GM23338 (cell line): ENCODE data around the gene TMEM121. TPM values are rescaled to one million over a fixed set of nuclear protein-coding genes. Genes with fewer than 3 reads are reported as not detected.

Experiments used
- ATAC-seq: fragments of 200-7000 bp; cut with Tn5 transposase; 3 replicates; pipeline ENCODE4 v1.9.1; 2020
- DNase-seq: peaks from one replicate; pipeline ENCODE4 v3.0.0-alpha.2; 2015; ENCODE audit warnings: low spot score
- H2AFZ ChIP-seq: fragments of 200-600 bp; sonication (generic); 2 replicates; pipeline ENCODE4 v1.8.0; 2016; ENCODE audit warnings: antibody characterized with exemption, mild to moderate bottlenecking, moderate library complexity
- H3F3A ChIP-seq: fragments of 200-600 bp; sonication (generic); replicated peaks from 2 replicates; pipeline ENCODE4 v1.8.0; 2017; ENCODE audit warnings: antibody characterized with exemption, mixed run types, low read depth
- H3K27ac ChIP-seq: fragments of 200-600 bp; sonication (generic); 2 replicates; pipeline ENCODE4 v1.6.1; 2016; ENCODE audit warnings: low read depth
- H3K27me3 ChIP-seq: fragments of 200-600 bp; sonication (generic); 2 replicates; pipeline ENCODE4 v1.8.0; 2016; ENCODE audit warnings: mild to moderate bottlenecking, mixed run types, moderate library complexity; ENCODE audit not compliant: insufficient read depth
- H3K36me3 ChIP-seq: fragments of 200-600 bp; sonication (generic); 2 replicates; pipeline ENCODE4 v1.8.0; 2016; ENCODE audit warnings: mild to moderate bottlenecking; ENCODE audit not compliant: insufficient read depth
- H3K4me1 ChIP-seq: fragments of 200-600 bp; sonication (generic); 2 replicates; pipeline ENCODE4 v1.8.0; 2016; ENCODE audit warnings: mild to moderate bottlenecking, moderate library complexity; ENCODE audit not compliant: insufficient read depth
- H3K4me2 ChIP-seq: fragments of 200-600 bp; sonication (generic); 2 replicates; pipeline ENCODE4 v1.7.1; 2017; ENCODE audit warnings: mixed run types
- H3K4me3 ChIP-seq: fragments of 200-600 bp; sonication (generic); 2 replicates; pipeline ENCODE4 v1.6.1; 2016; ENCODE audit warnings: mixed run types
- H3K79me2 ChIP-seq: fragments of 200-600 bp; sonication (generic); replicated peaks from 2 replicates; pipeline ENCODE4 v1.8.0; 2017; ENCODE audit warnings: mild to moderate bottlenecking; ENCODE audit not compliant: insufficient read depth
- H3K9me2 ChIP-seq: fragments of 200-600 bp; sonication (generic); 2 replicates; pipeline ENCODE4 v1.8.0; 2017; ENCODE audit not compliant: insufficient read depth
- H4K20me1 ChIP-seq: fragments of 200-600 bp; sonication (generic); replicated peaks from 2 replicates; pipeline ENCODE4 v1.8.0; 2017; ENCODE audit warnings: mild to moderate bottlenecking; ENCODE audit not compliant: insufficient read depth
- H3K27ac Mint-ChIP-seq: 2 replicates; pipeline ENCODE4 v1.8.0; 2020; ENCODE audit warnings: inconsistent platforms, mild to moderate bottlenecking, moderate library complexity, mixed read lengths
- H3K27me3 Mint-ChIP-seq: 3 replicates; pipeline ENCODE4 v1.8.0; 2022; ENCODE audit warnings: low read depth, mild to moderate bottlenecking, moderate library complexity, mixed read lengths, inconsistent platforms; ENCODE audit not compliant: insufficient read depth, poor library complexity
- H3K36me3 Mint-ChIP-seq: 3 replicates; pipeline ENCODE4 v1.8.0; 2021; ENCODE audit warnings: low read depth, mild to moderate bottlenecking, inconsistent platforms, moderate library complexity, mixed read lengths
- H3K4me1 Mint-ChIP-seq: 3 replicates; pipeline ENCODE4 v1.8.0; 2020; ENCODE audit warnings: mild to moderate bottlenecking, inconsistent platforms, mixed read lengths
- H3K4me3 Mint-ChIP-seq: 3 replicates; pipeline ENCODE4 v1.8.0; 2021; ENCODE audit warnings: moderate library complexity, mild to moderate bottlenecking, inconsistent platforms, mixed read lengths
- H3K9me3 Mint-ChIP-seq: 3 replicates; pipeline ENCODE4 v1.8.0; 2020; ENCODE audit warnings: moderate library complexity, mild to moderate bottlenecking, inconsistent platforms, mixed read lengths
- EZH2 ChIP-seq: fragments of 200-600 bp; sonication (generic); IDR thresholded peaks from one replicate; pipeline ENCODE4 v1.8.0; 2017; ENCODE audit warnings: antibody characterized with exemption, mild to moderate bottlenecking, low read depth; ENCODE audit not compliant: unreplicated experiment
- NANOG ChIP-seq: IDR thresholded peaks from 2 replicates; pipeline ENCODE4 v1.6.1; 2016; ENCODE audit warnings: antibody characterized with exemption, borderline replicate concordance
- POLR2AphosphoS5 ChIP-seq: IDR thresholded peaks from 2 replicates; pipeline ENCODE4 v1.6.1; 2016; ENCODE audit warnings: antibody characterized with exemption, low read depth
- ZNF462 ChIP-seq: fragments of 250-450 bp; sonication (Bioruptor Pico); IDR thresholded peaks from 2 replicates; pipeline ENCODE4 v1.5.0; 2020; ENCODE audit warnings: mild to moderate bottlenecking, moderate library complexity
- polyA plus RNA-seq: library from polyadenylated mRNA; unstranded; fragments of >200 nt; fragmentation: Nextera tagmentation; extraction: Ambion mirVana; gene quantifications from 2 replicates; pipeline ENCODE4 v1.2.1, GENCODE V29; 2016
- total RNA-seq: library from RNA; depleted of rRNA; stranded (reverse); fragments of >200 nt; shearing (Covaris generic); gene quantifications from 2 replicates; pipeline ENCODE4 v1.2.3, GENCODE V29; 2014
- TF ChIP-seq, protein P1 (sequence below): IDR thresholded peaks from one replicate; pipeline ENCODE4 v1.6.1; 2018; ENCODE audit warnings: antibody characterized with exemption; ENCODE audit not compliant: unreplicated experiment
- TF ChIP-seq, protein P2 (sequence below): IDR thresholded peaks from 2 replicates; pipeline ENCODE4 v1.6.1; 2016; ENCODE audit warnings: antibody characterized with exemption

The TMEM121 gene
- total and polyA plus RNA-seq, 2 experiments from 2014 or later, result 0.13 to 1.3 TPM

DNA sequence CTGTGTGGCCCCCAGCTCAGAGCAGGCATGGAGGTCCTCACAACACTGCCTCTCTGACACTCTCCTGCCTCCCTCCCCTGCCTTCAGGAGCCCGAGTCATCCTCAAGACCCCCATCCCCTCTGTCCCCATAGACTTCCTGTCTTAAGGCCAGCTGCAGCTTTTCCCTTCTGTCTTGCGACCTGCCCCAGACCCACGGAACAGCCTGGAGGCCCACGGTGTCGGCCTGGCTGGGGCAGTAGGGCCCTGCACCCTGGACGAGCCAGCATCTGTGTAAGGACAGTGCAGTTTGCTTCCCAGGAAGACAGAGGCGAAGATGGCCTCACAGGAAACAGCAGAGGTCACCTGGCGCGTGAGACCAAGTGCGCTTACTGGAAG, 25.7 kb upstream of the TMEM121 start (continued):
- TF ChIP-seq, protein P1, sequence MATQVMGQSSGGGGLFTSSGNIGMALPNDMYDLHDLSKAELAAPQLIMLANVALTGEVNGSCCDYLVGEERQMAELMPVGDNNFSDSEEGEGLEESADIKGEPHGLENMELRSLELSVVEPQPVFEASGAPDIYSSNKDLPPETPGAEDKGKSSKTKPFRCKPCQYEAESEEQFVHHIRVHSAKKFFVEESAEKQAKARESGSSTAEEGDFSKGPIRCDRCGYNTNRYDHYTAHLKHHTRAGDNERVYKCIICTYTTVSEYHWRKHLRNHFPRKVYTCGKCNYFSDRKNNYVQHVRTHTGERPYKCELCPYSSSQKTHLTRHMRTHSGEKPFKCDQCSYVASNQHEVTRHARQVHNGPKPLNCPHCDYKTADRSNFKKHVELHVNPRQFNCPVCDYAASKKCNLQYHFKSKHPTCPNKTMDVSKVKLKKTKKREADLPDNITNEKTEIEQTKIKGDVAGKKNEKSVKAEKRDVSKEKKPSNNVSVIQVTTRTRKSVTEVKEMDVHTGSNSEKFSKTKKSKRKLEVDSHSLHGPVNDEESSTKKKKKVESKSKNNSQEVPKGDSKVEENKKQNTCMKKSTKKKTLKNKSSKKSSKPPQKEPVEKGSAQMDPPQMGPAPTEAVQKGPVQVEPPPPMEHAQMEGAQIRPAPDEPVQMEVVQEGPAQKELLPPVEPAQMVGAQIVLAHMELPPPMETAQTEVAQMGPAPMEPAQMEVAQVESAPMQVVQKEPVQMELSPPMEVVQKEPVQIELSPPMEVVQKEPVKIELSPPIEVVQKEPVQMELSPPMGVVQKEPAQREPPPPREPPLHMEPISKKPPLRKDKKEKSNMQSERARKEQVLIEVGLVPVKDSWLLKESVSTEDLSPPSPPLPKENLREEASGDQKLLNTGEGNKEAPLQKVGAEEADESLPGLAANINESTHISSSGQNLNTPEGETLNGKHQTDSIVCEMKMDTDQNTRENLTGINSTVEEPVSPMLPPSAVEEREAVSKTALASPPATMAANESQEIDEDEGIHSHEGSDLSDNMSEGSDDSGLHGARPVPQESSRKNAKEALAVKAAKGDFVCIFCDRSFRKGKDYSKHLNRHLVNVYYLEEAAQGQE, result no peak
- no peak for TF ChIP-seq NANOG

GRCh38 chr14:105501504-105502291, 24.7 kb upstream of the TMEM121 start:
- no peak overlapping the region for H3K27ac Mint-ChIP-seq
- no peak for ATAC-seq

More at GRCh38 chr14:105501504-105502291, 24.7 kb upstream of the TMEM121 start:
- DNase-seq, result no peak
- no peaks in the 10 kb centered on the region for H3F3A ChIP-seq
- H3K4me2 ChIP-seq, result no peak overlapping the region
- Mint-ChIP-seq H3K9me3 (no peaks in the 10 kb centered on the region; the same call in 2 of the 3 replicates), H3K4me3 (no peak overlapping the region), H3K4me1 (0 out of 3 replicates have a peak, but pooled peaks cover 2% of the 10 kb centered on the region), H3K36me3 (no peaks in the 10 kb centered on the region), H3K27me3 (peaks cover 2% of the 10 kb centered on the region)
- H2AFZ ChIP-seq, result no peak overlapping the region
- H3K27ac ChIP-seq, result no peak overlapping the region
- H4K20me1 ChIP-seq, result no peaks in the 10 kb centered on the region
- no peak for TF ChIP-seq EZH2
- TF ChIP-seq, protein P1, result no peak
- no peak for TF ChIP-seq POLR2AphosphoS5
- TF ChIP-seq, protein P2, sequence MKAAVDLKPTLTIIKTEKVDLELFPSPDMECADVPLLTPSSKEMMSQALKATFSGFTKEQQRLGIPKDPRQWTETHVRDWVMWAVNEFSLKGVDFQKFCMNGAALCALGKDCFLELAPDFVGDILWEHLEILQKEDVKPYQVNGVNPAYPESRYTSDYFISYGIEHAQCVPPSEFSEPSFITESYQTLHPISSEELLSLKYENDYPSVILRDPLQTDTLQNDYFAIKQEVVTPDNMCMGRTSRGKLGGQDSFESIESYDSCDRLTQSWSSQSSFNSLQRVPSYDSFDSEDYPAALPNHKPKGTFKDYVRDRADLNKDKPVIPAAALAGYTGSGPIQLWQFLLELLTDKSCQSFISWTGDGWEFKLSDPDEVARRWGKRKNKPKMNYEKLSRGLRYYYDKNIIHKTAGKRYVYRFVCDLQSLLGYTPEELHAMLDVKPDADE, result no peak
- no peak for TF ChIP-seq ZNF462
- H3K36me3 ChIP-seq, result no peaks in the 10 kb centered on the region
- no peaks in the 10 kb centered on the region for H3K79me2 ChIP-seq
- no peak overlapping the region for H3K4me3 ChIP-seq
- H3K4me1 ChIP-seq, result no peaks in the 10 kb centered on the region
- no peaks in the 10 kb centered on the region for H3K27me3 ChIP-seq
- no peaks in the 10 kb centered on the region for H3K9me2 ChIP-seq
